ENCODE measurements around the gene TNIK.

TNIK gene

DNA sequence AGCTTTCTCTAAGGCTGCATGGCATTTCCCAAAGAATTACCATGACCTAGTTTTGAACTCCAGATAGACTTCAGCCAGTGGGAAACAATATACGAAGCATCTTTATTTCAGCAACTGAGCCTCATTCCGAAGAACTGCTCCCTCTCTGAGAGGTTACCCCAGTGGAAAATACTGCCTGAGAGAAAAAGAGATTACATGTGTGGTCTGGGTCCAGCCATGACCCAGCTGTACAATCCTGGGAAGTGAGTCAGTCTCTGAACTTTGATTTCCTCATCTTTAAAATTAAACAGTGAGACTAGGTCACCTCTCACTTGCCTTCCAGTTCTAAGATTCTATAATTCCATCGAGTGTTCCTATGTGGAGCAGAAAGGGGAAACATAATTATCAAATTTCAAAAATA lies 42.4 kb downstream of the TNIK start:
- no peak for DNase-seq (ENCODE audit: low read depth in 2 of 2)

DNA sequence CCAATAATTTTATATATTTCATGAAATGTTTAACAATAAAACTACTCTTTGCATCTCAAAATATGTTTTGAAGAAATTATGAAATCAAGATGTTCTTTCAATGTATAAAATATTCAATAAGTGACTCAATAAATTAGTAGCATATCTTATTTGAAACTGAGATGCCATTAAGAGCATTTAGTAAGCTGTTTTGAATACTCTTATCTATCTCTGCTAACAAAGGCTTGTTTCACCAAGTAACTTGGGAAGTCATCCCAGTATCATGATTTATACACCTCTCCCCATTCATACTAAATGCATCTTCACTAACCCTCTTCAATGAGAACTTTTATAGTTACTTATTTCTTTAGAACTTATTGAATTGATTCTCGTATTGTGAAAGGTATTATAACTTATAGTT lies 43.1 kb downstream of the TNIK start:
- no peak for DNase-seq (ENCODE audit: low read depth in 2 of 2)

DNA sequence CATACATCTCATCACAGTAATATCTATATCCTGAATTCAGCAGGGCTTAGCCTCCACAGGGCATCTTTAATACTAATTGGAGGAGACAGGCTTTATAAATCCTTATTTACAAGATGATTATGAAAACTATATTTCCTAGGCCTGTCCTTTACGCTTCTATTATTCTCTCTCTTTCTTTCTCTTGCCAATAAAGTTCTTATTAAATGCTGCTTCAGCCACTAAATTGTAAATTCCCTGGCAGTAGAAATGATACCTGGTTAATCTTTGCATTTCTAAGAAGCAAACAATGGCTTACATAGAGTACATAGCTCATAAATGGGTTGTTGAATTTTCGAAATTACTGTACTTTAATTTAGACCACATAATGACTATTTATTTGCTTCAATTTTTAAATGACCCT lies 43.5 kb downstream of the TNIK start:
- DNase-seq (ENCODE audit: low read depth in 2 of 2): no peak

DNA sequence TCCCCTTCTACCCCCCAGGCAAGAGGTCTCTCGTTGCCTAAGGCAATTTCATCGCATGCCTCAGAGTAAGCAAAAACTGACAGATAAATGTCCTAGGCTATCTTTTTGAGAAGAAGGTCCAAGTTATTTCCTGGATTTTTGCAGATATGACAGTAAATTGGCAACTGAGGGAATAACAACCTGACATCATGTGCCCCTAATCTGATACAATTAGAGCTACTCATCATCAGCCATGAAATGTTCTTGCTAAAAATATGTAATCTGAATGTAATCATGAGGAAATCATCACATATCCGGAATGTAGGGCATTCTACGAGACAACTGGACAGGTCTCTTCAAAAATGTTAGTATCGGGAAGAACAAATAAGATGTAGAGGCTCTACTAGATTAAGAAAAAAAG lies 44.1 kb downstream of the TNIK start:
- no peak for DNase-seq (ENCODE audit: low read depth in 2 of 2)

DNA sequence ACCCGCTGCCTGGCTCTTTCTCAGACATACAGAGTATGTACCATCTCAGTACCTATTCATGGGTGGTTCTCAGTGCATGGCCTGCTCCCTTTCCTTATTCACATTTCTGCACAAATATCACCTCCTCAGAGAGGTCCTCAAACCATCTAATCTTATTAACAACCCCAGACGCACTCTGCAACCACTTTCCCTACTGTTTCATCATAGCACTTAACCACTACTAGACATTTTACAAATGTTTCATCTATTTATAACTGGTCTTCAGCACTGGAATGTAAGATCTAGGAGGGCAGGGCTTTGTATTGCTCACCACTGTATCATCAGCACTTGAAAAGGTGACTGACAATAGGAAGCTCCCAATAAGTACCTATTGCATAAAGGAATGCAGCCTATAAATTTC lies 45.1 kb downstream of the TNIK start:
- DNase-seq (ENCODE audit: low read depth in 2 of 2): no peak

DNA sequence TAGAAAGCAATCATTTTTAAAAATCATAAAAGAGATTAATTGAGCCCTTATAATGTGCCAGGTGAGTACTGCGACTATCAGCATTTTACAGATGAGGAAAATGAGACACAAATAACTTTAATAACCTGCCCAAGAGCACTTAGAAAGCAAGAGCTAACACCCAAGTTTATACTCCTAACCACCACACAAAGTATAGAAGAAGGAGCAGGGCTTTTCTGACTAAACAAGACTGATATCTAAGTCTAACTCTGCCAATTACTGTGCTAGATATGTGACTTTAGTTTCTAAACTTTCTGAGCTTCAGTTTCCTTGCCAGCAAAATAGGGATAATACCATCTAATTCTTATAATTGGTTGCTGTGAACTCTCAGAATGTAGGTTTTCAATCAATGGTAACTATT lies 47.7 kb downstream of the TNIK start:
- no peak for DNase-seq (ENCODE audit: low read depth in 2 of 2)

DNA sequence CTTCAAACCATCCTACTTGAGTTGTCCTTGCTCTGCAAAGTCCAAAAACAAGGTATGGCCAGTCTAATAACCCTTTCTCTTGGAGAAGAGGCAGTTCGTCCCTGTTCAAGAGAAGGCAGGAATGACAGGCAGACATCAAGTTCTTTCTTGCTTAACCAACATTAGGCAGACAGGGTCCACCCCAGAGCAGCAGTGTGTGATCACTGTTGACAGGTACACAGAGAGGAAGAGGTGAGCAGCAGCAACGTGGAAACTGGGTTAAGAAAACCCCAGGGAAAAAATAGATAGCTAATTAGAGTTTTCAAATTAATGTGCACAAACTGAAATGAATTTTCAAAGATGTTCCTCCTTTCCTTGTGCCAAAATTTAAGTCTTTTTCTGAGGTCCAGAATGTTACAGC lies 48.2 kb downstream of the TNIK start:
- no peak for DNase-seq (ENCODE audit: low read depth in 2 of 2)

DNA sequence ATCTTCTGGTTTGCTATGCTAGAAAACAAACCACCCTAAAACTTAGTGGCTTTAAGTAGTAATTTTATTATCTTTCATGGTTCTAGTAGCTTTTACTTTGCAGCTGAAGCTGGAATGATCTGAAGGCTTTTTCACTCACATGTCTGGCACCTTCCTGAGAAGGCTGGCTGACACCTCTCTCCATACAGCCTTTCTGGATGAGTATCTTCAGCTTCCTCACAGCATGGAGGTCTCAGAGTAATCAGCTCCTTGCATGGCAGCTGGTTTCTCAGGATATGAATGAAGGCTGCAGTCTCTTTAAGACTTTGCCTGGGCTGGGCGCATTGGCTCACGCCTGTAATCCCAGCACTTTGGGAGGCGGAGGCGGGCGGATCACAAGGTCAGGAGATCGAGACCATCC lies 50.0 kb downstream of the TNIK start:
- DNase-seq (ENCODE audit: low read depth in 2 of 2): no peak

DNA sequence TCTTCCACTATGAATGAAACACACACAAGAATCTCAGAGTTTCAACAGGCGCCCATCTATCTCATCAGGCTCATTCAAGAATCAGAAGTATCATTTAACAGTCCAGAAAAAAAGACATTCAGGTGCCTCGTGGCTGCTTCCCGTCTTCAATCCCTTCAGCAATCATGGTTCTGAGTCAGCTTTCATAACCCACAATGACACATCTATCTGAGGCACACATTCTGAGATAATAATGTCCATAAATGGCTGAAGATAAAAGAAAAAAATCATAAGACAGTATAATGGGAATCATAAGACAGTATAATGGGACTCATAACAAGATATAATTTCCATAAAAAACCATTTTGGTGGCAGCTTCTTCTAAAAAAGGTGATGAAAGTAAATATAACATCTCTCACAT lies 52.4 kb downstream of the TNIK start:
- no peak for DNase-seq (ENCODE audit: low read depth in 2 of 2)

DNA sequence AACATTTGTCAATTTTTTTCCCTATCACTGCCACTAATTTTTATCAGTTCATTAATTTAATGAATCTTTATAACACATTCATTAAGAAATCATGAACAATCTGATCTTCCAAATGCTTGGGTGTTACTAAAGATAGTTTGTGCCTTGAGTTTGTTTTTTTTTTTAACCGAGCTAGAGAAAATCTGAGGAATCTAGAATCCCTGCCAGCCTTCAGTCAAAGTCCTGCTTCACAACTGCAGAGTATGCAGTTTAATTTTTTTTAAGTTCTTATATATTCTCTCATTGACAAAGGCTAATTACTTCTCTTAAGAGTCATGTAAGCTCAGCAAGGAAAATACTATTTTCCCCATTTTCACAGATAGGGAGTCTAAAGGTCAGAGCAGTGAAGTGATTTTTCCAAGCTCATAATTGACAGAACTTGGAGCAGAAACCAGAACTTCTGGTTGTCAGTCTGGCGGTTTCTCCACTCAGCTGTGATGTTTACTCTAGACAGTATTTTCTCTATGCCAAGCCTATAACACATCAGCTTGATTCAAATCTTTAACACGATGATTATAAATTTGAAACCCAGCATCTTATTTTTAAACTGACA lies 55.7 kb downstream of the TNIK start:
- DNase-seq (ENCODE audit: low read depth in 2 of 2): no peak

DNA sequence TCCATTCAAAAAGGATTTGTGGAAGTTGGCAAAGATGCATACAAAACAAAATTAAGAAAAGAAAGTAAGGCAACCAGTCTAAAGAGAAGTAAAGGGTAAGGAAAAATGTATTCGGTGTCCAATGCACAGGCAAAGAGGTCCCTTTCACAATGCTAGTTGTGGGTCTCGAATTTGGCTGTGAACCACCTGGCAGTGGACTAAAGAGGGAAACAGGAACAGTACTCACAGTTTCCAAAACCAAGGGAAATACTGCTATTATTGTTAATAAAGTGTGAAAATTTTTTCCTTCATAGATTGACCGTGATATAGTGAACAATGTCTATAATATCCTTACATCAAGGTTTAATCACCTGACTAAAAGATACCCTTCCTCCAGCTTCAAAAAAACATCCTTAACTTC lies 57.9 kb downstream of the TNIK start:
- DNase-seq (ENCODE audit: low read depth in 2 of 2): no peak

DNA sequence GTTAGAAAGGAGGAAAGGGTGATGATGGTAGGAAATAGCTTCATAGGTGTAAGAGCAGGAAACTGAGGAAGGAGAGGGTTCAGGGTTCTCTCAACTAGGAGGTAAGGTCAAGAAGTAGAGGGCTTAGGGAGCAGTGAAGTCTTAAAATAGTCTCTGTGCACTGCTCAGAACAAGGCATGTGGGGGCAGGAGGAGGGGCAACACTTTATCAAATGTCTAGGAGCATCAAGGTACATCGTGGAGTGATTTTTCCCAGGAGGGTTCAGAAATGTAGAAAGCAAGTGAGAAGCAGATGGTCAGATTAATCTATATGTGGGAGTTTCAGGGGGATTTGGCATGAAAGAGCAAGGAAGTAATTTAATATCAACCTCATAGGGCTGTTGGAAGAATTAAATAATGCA lies 58.8 kb downstream of the TNIK start:
- no peak for DNase-seq (ENCODE audit: low read depth in 2 of 2)

DNA sequence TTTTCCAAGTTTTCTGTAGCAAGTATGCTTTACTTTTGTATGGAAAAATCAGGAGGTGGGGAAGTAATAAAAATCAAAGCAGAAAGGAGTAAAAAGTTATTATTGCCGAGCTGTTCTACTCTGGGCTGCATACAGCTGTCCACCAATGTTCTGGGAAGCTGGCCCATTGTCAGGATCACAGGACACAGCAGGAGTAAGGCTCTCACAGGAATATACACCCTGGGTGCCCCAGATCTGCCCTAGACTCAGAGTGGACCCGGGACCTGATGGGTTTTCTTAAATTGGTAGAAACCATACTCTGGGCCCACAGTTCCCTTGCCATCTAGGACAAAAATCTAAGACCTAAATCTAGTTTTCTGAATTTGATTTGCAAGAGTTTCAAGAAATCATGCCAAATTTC lies 60.4 kb downstream of the TNIK start:
- DNase-seq (ENCODE audit: low read depth in 2 of 2): no peak

DNA sequence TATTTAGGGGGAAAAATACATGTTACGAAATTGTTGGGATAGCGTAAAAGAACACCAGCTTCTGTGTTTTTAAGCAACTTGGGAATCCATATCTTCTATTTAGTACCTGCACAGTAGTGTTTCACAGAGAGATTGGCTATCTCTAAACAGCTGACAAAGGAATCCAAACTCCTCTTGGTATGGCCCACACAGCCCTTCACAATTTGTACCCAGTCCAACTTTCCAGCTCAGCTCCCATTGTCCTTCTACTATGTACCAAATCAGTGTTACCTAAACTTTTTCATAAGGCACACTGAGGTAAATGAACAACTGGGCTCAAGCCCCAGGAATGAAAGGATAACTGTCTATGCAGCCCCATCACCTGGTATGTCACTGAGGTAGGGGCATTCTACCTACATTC lies 61.9 kb downstream of the TNIK start:
- DNase-seq (ENCODE audit: low read depth in 2 of 2): no peak

DNA sequence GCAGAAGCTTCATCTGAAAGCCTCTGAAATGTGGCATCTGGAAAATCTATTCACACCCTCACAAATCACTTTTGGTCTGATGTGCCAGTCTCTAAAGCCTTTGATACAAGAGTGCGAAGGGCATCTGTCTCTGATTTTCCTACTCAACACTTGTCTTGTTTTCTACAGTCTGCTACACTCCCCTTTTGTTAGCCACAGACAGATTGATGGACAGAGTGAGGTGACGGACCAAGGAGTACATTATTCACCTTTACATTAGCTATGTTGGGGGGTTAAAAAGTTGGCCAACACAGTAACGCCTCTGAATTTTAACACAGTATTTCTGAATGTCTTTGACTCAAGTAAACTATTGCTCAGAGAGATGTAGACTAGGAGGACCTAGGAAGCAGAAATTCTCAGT lies 63.1 kb downstream of the TNIK start:
- DNase-seq (ENCODE audit: low read depth in 2 of 2): no peak

DNA sequence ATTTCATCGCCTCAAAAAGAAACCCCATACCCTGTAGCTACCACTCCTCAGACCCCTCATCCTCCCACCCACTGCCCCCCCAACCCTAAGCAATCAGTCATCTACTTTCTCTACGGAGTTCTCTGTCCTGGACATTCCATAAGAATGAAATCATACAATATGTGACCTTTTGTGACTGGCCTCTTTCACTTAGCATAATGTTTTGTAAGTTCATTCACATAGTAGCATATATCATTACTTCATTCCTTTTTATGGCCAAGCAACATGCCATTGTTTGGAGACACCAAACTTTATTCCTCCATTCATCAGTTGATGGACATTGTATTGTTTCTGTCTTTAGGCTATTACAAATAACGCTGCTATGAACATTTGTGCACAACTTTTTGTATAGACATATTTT lies 64.2 kb downstream of the TNIK start:
- no peak for DNase-seq (ENCODE audit: low read depth in 2 of 2)

DNA sequence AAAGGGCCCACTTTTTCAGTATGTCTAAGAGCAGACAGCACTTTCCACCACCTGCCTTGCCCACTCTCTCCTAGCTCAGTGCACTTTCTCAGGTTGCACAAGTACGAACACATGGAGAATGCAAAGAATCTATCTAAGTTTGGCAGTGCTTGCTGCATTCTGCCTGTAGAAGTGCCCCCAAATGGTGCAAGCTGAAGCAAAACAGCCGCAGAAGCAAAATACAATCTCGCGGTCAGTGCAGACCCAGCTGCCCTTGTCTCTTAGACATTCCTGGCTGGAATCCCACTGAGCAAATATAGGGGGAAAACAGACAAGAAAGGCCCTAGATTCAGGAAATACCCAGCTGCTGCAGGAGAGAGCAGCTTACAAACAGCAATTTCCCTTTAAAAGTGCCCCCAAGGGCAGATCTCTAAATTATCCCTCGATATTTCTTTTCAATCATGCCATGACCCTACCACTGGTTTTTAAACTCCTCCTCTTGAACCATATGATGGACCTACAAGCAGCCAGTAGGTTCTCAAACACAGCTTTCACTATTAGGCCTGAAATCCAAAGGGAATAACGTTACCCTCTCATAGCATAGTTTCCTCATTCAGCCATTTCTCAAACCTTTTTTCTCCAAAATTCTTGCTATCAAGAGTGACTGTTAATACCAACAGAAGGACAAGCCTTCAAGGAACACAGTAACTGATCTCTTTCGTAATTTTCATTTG lies 67.0 kb downstream of the TNIK start:
- DNase-seq (ENCODE audit: low read depth in 2 of 2): no peak

DNA sequence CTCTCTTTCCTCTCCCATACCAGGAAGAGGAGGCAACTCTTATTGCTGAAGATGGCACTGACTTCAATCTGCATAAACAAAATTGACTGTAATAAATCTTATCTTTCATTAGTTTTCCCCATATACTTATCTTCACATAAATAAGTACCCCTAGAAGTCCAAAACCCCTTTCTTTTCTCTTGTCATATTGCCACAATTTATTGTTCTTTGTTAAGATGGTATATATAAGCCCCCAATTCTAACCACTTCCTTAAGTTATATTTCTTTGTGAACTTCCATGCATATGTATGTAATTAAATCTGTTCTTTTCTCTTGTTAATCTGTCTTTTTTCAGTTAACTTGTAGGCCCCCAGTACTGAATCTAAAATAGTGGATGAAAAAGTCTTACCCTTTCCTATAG lies 68.8 kb downstream of the TNIK start:
- DNase-seq (ENCODE audit: low read depth in 2 of 2): no peak

DNA sequence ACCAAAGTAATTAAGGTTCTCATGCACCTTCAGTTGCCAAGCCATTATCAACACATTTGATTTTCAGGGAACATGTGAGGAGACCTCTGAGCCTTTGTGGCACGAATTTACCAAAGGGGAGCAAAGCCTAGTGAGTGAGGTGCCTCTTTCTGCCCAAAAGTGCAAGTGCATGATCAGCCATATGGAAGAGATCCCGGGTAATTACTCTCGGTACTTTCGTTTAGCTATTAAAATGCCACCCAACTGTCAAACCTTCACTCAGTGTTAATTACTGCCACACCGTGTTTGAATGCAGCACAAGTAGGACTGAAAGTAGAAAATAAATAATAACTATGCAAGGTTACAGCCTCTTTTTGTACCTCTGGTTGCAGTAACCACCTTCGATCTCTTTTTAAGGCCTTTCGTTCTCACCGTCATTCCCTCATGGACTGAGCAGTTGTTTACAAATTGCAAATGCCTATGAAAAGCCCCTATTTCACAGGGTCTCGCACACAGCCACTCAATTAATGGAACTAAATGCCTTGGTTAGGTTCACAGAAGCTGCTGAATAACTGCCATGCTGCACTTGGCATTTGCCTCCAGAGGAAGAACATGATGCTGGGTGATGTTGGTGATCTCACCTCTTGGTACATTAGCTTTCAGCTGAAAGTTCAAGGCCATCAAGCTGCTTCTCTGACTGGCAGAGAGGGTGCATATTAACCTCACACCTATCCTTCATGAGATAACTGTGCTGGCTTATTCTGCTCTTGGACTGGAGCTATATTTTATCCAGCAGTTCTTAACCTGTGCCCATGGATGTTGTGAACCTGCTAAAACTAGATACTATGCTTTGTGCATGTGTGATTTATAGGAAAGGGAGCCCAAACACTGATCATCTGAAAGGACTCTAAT lies 69.9 kb downstream of the TNIK start:
- no peak for DNase-seq (ENCODE audit: low read depth in 2 of 2)

DNA sequence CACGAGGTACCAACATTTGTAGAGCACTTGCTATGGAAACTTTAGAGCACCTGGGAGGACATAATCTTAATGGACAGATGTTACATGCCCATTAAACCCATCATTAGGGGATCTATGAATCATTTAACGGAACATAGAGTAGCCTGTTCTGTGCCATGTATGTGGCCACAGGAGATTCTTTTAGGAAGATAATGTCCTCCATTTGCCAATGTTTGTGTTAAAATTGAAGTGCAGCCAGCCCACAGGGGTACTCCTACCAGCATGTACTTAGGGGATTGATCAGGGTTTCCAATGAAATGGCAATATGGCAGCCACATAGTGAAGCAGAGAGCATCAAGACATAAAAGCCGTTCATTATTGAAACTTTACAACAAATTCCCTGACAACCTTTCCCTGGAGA lies 70.7 kb downstream of the TNIK start:
- DNase-seq (ENCODE audit: low read depth in 2 of 2): no peak

DNA sequence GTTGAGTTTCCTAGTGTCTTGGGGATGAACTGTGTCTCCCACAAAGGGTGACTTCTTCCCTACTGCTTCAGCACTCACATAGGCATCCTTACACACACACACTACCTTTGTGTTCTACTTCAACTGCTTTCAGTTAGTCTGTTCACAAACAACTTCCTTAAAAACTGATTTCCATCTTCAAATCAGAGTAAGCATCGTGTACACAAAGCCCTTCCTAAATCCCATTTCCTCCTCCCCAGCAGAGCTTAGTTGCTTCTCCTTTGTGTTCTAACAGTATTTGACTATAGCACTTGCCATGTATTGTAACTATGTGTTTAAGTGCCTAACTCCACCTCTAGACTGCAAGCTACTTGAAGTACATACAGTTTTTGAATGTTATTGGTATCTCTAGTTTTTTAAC lies 71.7 kb downstream of the TNIK start:
- no peak for DNase-seq (ENCODE audit: low read depth in 2 of 2)

DNA sequence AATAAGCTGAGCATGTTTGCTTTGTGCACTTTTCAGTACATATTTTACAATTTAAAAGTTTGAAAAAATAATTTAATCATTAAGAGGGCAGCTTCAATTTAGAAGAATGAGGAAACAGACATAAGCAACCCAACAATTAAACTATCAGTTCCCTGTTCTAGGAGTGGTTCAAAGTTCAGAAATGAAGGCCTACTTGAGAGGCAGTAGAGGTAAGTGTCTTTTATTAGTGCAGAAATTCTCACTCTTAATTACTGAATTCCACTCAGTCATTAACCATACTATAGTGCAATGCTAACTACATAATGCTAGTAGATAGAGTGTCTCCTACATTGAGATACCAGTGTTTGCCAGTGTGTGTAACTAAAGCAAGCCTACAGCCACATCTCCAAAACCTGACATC lies 73.1 kb downstream of the TNIK start:
- DNase-seq (ENCODE audit: low read depth in 2 of 2): no peak

DNA sequence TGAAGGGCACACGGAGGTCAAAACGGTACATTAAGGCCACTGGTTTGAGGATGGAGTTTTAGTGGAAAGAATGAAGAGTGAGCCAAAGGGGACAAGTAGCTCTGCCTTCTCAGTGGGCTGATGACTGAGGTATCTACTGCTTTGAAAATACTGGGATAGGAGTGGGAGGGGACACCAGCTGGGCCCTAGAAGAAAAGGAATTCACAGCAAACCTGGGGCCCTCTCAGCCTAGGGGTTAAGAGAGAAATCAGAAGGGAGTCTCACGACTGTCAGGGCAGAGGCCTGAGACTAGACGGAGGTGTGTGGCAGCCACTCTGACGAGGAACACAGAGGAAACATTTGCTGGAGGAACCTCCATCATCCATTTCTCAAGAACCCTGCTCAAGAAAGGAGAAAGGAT lies 75.1 kb downstream of the TNIK start:
- DNase-seq (ENCODE audit: low read depth in 2 of 2): no peak
